Sciatic nerve (tissue), 2 donors: ENCODE results near the gene MB21D2. TPM values are rescaled to one million over a fixed set of nuclear protein-coding genes. Genes with fewer than 3 reads are reported as not detected.
A peak's percentile ranks its signal among the peaks of the same experiment; 100 is the strongest.
"Not testable (repeated sequence)": the region's sequence is repeated elsewhere in the genome, so short reads cannot be mapped to it uniquely, and the experiment has no call there.

Experiments
- ATAC-seq: fragments of 200-7000 bp; cut with Tn5 transposase; one replicate; pipeline ENCODE4 v1.9.1; 2020; ENCODE audit warnings: mild to moderate bottlenecking, moderate library complexity
- DNase-seq: peaks from one replicate; pipeline ENCODE4 v3.0.0-alpha.2; 2020; ENCODE audit warnings: low spot score
- intact Hi-C: fragments of 100-400 bp; cut with DNase I; formaldehyde crosslinking; loops from one replicate; pipeline ENCODE4 v1.14.2; 2022
- total RNA-seq: library from RNA; stranded (reverse); fragmentation: NEBNext Ultra II Directional; extraction: Animal tissue kit (Norgen Biotek cat#: 25700); gene quantifications from one replicate; pipeline ENCODE4 v1.2.1, GENCODE V29; 2021
- donor health status: DM: no; HTN: no; CAD: no.
- donor health status: DM: no; HTN: no; CAD: no.

Gene MB21D2
- 7.8 TPM for total RNA-seq

DNA sequence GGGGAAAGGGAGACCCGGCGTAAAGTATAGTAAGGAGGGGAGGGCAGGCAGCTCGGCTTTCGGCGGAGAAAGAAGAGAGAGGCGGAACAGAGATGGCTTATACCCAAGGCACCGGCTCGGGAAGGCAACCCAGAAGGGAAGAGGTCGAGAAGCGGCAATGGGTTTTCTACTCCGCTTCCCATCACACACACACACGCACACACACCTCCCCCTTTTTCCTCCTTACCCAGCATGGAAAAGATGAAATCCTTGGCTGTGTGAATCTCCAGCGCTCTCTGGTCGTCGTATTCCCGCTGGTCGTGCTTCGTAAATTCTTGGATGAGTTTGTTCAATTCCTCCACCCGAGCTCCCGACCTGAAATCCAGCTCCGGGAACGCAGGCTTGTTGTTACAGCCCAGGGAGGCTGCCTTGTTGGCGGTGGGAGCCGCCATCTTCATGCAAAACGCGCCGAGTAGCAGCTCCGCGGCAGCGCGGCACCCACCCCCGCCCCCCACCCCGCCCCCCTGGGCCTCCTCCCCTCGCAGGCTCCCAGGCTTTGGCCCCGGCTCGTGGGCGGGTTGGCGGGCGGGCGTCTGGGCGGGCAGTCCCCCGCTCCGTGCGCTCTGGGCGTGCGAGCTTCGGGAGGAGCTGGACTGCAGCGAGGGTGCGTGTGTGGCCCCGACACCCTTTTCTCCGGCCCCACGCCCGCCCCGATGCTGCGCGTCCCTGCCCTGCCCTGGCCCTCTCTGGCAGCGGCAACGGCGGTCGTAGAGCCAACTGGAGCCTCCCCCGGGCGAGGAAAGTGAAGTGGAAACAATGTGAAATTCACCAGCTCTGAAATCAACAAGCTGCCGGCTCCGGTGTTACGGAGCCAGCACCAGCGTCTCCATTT lies at the start of gene MB21D2:
Gene MB21D2, minus strand, starts transcription at position 453 of the 871 bp plus-strand sequence. Its CDS starts 16 bp downstream, at position 437.
- intact Hi-C loops = no loop called here
- DNase-seq (peak; percentile 83), ATAC-seq (peak; percentile 93)

DNA sequence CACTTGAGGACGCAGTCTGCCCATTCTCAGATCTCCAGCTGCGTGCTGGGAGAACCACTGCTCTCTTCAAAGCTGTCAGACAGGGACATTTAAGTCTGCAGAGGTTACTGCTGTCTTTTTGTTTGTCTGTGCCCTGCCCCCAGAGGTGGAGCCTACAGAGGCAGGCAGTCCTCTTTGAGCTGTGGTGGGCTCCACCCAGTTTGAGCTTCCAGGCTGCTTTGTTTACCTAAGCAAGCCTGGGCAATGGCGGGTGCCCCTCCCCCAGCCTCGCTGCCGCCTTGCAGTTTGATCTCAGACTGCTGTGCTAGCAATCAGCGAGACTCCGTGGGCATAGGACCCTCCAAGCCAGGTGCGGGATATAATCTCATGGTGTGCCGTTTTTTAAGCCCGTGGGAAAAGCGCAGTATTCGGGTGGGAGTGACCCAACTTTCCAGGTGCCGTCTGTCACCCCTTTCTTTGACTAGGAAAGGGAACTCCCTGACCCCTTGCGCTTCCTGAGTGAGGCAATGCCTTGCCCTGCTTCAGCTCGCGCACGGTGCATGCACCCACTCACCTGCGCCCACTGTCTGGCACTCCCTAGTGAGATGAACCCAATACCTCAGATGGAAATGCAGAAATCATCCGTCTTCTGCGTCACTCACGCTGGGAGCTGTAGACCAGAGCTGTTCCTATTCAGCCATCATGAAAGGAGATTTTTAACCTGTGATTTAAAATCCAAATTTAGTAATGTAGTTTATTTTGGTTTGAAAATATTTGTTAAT lies 47.5 kb upstream of the MB21D2 start:
- intact Hi-C loops, ATAC-seq, DNase-seq: not testable (repeated sequence)

DNA sequence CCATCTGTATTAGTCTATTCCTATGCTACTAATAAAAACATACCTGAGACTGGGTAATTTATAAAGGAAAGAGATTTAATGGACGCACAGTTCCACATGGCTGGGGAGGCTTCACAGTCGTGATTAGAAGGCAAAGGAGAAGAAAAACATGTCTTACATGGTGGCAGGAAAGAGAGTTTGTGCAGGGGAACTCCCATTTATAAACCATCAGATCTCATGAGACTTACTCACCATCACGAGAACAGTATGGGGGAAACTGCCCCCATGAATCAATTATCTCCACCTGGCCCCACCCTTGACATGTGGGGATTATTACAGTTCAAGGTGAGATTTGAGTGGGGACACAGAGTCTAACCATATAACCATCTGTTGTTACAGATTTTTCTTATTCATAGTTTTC lies 42.1 kb upstream of the MB21D2 start:
- DNase-seq (no peak), ATAC-seq (no peak)
- intact Hi-C loops = no loop called here

- intact Hi-C loops = no loop called here
- ATAC-seq = no peak
- no peak for DNase-seq
Measured at GRCh38 chr3:192958219-192958872, 40.7 kb upstream of the MB21D2 start.

DNA sequence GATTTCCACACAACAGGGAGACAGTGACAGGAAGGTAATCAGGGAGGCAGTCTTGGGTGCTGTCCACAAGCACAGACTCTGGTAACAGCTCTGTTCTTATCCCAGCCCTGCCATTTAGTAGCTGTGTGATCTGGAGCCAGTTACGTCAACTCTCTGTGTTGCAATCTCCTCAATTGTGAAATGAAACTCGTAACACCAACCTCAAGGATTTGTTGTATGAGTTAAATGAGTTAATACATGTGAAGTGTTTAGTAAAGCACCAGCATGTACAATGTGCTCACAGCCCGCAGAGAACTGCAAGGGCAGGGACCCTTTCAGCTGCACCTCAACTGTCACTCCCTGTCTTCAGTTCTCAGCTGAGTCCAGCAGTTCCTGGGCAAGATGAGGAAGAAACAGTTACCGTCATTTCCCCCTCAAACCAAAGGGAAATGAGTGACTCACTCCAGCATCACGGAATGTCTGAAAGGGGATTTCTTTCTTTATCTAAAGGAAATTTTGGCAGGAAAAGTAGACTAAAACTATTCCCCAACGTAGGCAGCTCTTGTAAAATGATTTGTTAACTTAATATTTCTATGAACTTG lies 39.9 kb upstream of the MB21D2 start:
- DNase-seq (no peak), ATAC-seq (peak; percentile 97)
- intact Hi-C loops = no loop called here

- intact Hi-C loops = no loop called here
- no peak for ATAC-seq
- no peak for DNase-seq
Measured at GRCh38 chr3:192953926-192954325, 36.3 kb upstream of the MB21D2 start.

DNA sequence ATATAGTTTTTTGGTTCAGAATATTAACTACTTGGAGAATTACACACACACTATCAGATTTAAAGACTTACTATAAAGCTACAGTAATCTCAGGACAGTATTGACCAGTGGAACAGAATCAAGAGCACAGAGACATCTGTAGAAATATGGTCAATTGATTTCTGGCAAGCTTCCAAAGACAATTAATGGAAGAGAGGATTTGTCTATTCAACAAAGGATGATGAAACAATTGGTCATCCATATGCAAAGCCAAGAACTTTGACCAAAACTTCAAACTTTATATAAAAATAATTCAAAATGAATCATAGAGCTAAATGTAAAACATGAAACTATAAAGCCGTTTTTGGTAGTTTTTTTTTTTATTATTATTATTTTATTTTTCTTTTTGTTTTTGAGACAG lies 29.8 kb upstream of the MB21D2 start:
- ATAC-seq = no peak
- no peak for DNase-seq
- intact Hi-C loops = no loop called here

DNA sequence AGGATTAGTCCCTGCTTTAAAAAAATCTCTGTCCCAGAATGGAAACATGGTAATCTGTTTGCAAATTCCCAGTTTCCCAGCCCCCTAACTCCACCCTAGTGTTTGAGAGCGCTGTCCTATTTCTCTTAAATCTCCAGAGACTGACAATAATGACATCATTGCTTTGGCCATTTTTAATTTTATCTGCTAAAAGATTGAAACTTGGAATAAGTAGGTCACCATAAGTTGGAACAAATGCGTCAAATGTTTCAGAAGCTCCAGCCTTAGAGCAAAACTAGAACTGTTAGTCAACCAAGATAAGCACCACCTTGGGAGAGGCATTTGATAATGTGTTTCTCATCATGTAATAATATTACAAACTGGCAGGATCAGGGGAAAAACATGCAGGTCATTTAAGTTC lies 25.7 kb upstream of the MB21D2 start:
- DNase-seq (no peak), ATAC-seq (peak; percentile 81)
- intact Hi-C loops = no loop called here

DNA sequence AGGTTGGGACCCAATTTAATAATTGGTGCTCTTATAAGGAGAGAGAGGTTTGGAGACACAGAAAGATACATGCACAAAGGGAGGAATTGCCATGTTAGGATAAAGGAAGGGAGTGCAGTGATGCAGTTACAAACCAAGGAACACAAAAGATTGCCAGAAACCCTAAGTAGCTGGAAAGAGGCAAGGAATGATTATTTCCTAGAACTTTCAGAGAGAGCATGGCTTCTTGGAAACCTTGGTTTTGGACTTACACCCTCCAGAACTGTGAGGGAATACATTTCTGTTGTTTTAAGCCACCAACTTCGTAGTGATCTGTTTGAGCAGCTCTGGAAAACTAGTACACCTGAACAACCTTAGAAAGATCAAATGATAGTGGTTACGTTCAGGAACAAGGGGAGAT lies 25.0 kb upstream of the MB21D2 start:
- intact Hi-C loops = no loop called here
- peak; percentile 63 for ATAC-seq
- DNase-seq = no peak

- intact Hi-C loops = loop anchor here (2.0 kb wide), 1 partner anchor 37 kb away; no protein-coding TSS in a partner anchor
- no peak for ATAC-seq
- DNase-seq = no peak
Measured at GRCh38 chr3:192940129-192940528, 22.5 kb upstream of the MB21D2 start.

GRCh38 chr3:192935441-192935840 lies 17.8 kb upstream of the MB21D2 start:
- no peak for ATAC-seq
- intact Hi-C loops = no loop called here
- DNase-seq = no peak

DNA sequence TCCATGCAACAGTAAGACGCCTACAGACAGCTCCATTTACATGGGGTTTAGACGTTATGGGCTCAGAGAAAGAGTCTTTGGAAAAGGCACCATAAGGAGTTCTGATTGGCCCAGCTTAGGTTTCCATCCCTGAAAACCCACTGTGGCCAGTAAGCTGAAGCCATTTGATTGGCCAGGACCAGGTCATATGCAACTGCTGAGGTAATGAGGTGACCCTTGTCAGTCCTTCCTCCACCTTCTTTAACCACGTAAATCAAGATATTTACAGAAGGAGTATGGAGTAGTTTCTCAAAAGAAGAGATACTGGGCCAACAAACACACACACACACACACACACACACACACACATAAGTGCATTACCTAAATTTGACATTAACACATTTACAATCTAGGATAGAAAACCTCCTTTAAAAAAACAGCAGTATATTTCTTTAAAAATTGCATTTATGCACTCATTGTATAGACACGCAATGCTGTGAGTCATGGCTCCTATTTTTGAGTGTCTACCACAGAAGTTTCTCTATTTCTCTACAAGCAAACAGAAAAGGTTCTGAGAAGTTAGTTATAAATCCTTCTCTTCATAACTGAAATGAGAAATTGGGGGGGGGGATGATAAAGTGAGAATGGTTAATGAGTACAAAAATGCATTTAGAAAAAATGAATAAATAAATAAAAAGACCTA lies 16.3 kb upstream of the MB21D2 start:
- DNase-seq (no peak), ATAC-seq (no peak)
- intact Hi-C loops = no loop called here

DNA sequence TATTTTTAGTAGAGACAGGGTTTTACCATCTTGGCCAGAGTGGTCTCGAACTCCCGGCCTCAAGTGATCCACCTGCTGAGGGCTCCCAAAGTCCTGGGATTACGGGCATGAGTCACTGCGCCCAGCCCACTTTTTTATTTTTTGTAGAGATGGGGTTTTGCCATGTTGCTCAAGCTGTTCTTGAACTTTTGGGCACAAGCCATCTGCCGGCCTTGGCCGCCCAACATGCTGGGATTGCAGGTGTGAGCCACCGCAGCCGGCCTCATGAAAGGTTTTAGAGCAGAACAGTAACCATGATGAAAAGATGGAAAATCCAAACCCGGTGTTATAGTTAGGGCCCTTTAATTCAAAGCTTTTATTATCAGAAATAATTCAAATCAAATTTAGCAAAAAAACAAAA lies 15.6 kb upstream of the MB21D2 start:
- DNase-seq (no peak), ATAC-seq (no peak)
- intact Hi-C loops = no loop called here

DNA sequence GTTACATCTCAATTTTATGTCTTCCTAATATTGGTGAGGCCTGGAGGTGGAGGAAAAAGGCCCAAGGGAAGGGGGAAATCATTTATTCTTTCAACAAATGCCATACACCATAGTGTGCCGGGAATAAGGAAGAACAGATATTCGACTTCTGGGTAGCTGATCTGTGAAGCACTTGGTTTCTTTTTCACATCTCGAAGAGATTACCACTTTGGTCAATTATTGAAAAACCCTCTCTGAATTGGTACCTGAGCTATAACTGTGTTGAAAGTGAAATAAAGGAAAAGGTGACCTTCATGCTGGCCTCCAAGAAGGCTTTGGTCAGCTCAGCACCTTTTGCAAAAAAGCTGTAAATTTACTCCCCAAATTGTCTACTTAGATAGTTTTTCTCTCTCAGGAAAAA lies 14.2 kb upstream of the MB21D2 start:
- intact Hi-C loops = no loop called here
- DNase-seq (no peak), ATAC-seq (no peak)

DNA sequence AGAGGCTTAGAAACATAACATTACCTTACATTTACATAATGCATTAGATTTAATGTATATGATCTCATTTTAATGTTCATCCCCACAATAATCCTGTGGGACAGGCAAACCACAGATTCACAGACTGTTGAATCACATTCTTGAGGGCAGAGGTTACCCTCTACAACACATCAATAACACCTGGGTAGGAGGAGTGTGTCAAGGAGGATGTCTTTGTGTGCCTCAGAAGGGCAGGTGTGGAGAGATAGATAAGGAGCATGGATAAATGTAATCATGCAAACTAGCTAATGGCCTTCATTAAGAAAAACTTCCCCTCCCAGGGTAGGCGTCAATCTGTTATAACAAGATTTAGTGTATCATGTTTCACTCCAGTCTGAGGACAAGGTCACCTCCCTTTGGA lies 12.9 kb upstream of the MB21D2 start:
- intact Hi-C loops = no loop called here
- DNase-seq (no peak), ATAC-seq (no peak)

DNA sequence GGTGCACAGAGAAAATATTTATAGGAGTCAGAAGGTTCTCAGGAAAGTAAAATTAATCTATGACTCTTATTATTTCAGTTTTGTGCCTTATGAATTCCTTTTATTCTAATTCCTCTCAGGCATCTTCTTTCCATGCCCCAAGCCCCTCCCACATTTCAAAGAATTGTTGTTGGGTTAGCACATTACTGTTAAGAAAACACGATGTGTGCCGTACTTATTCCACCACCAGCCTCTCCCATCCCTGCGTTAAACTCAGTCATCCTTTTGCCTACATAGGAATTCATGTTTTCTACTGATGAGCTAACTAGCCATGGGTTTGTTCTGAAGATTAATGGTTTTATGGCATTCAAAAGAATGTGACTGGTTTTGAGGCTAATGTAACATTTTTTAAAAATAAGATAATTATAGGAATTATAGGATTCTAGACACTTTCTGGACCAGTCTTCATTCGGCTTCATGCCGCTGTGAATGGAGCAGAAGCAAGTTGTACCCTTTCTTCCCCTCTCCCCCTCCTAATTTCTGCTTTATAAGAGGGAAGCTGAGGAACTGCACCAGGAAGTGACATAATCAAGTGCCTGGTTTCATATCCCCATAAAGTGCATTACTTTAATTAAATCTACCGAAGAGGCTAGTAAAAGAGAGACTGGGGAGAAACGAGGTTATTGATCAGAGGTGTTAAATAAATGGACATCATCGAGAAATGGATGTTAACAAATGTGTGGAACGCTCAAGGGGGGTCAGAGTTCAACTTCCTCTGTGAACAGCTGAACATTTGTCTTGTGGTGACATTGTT lies 12.3 kb upstream of the MB21D2 start:
- DNase-seq (no peak), ATAC-seq (peak; percentile 42)
- intact Hi-C loops = no loop called here

- ATAC-seq = no peak
Measured at GRCh38 chr3:192929146-192929545, 11.5 kb upstream of the MB21D2 start.

DNA sequence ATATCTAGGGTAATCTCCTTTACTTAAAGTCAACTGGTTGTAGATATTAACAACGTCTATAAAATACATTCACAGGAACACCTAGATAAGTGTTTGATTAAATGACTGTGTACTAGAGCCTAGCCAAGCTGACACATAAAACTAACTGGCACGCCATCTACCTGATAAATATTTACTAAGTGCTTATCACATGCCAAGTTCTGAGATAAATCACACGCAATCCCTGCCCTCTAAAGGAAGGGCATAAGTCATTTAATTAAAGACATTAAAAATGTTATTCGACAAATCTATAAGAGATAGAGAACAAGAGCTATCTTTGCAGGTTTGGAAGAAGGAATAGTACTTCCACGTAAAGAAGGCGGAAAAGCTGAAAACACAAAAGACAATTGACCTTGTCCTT lies 11.1 kb upstream of the MB21D2 start:
- DNase-seq = no peak
- intact Hi-C loops = no loop called here
- ATAC-seq = no peak

More at GRCh38 chr3:192929146-192929545, 11.5 kb upstream of the MB21D2 start:
- DNase-seq = no peak
- intact Hi-C loops = no loop called here
